C4-2B (cell line): ENCODE data around the gene SMARCC2.

Experiments
- CTCF ChIP-seq: fragments of 450-650 bp; conservative IDR thresholded peaks from 2 replicates; pipeline ENCODE4 v1.5.1; 2017; ENCODE audit warnings: mild to moderate bottlenecking
- ZFX ChIP-seq: fragments of 450-650 bp; IDR thresholded peaks from 2 replicates; pipeline ENCODE4 v1.6.1; 2017

DNA sequence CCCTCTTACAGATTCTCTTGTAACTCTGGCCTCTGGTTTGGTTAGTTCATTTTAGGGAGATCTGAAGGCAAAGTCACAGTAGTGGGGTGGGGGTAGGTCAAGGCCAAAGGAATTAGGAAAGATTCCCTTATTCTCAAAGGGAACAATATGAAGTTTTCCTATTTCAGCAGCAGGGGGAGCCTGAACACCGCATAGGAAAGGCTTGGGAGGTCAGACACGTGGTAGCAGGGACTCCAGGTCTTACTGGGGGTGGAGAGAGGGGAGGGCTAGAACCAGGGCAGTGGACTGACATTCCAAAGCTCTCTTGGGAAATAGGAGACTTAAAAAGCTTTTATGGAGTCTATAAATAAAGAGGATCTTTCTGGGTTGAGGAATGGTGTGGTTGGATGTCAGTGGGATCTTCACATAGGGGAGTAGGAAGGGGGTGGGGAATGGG, 69.9 kb downstream of the SMARCC2 start:
- TF ChIP-seq CTCF (peak; percentile 93), ZFX (no peak)
